WERI-Rb-1 (cell line): ENCODE measurements around the gene STAT5B.

Source experiments
- DNase-seq: peaks from one replicate; pipeline ENCODE4 v3.0.0-alpha.2; 2020
- H3K27ac ChIP-seq: fragments of 250-450 bp; sonication (Bioruptor Pico); 2 replicates; pipeline ENCODE4 v1.5.1; 2020; ENCODE audit warnings: mild to moderate bottlenecking, moderate library complexity
- H3K27me3 ChIP-seq: fragments of 250-450 bp; sonication (Bioruptor Pico); 2 replicates; pipeline ENCODE4 v1.5.1; 2021; ENCODE audit warnings: mild to moderate bottlenecking, low read depth, moderate library complexity; ENCODE audit not compliant: insufficient read depth, severe bottlenecking
- H3K36me3 ChIP-seq: fragments of 250-450 bp; sonication (Bioruptor Pico); 2 replicates; pipeline ENCODE4 v1.5.1; 2020; ENCODE audit warnings: mild to moderate bottlenecking, moderate library complexity
- H3K4me3 ChIP-seq: 2 replicates; pipeline ENCODE4 v1.5.1; 2011; ENCODE audit warnings: low read depth, mild to moderate bottlenecking, control low read depth, low read length
- H3K9me3 ChIP-seq: fragments of 250-450 bp; sonication (Bioruptor Pico); 2 replicates; pipeline ENCODE4 v1.5.1; 2021; ENCODE audit warnings: mild to moderate bottlenecking, moderate library complexity; ENCODE audit not compliant: severe bottlenecking
- CTCF ChIP-seq: IDR thresholded peaks from 2 replicates; pipeline ENCODE4 v1.5.1; 2011; ENCODE audit warnings: low read depth, mild to moderate bottlenecking, control low read depth, inconsistent platforms, low read length

Gene STAT5B

GRCh38 chr17:42180922-42181850 is 95.0 kb downstream of the STAT5B start, which contains the start of gene KCNH4:
Gene KCNH4, minus strand, starts transcription at chr17:42181142. Its CDS starts 197 bp downstream, at chr17:42180945.
- peak; percentile 95 for DNase-seq
- H3K9me3 ChIP-seq: no peaks in the 10 kb centered on the region
- peak within 1 kb of the TSS; percentile 69 for H3K4me3 ChIP-seq
- no peak within 1 kb of the TSS for H3K27ac ChIP-seq
- TF ChIP-seq CTCF: peak; percentile 85
- H3K27me3 ChIP-seq: no peaks in the 10 kb centered on the region
- no peaks in the 10 kb centered on the region for H3K36me3 ChIP-seq

GRCh38 chr17:42180411-42180921 is 95.7 kb downstream of the STAT5B start:
- no peaks in the 10 kb centered on the region for H3K9me3 ChIP-seq
- DNase-seq: no peak
- H3K4me3 ChIP-seq: peak overlapping the region; percentile 69
- H3K27me3 ChIP-seq: no peaks in the 10 kb centered on the region
- no peak for TF ChIP-seq CTCF
- H3K36me3 ChIP-seq: no peaks in the 10 kb centered on the region; the same call in 1 of the 2 replicates
- no peak overlapping the region for H3K27ac ChIP-seq

GRCh38 chr17:42179911-42180410 is 96.2 kb downstream of the STAT5B start:
- DNase-seq: no peak
- TF ChIP-seq CTCF: no peak
- no peaks in the 10 kb centered on the region for H3K9me3 ChIP-seq
- H3K27me3 ChIP-seq: no peaks in the 10 kb centered on the region
- no peaks in the 10 kb centered on the region; the same call in 1 of the 2 replicates for H3K36me3 ChIP-seq
- no peak overlapping the region for H3K4me3 ChIP-seq
- no peak overlapping the region for H3K27ac ChIP-seq

GRCh38 chr17:42179335-42179734 is 96.9 kb downstream of the STAT5B start:
- DNase-seq: no peak
- H3K4me3 ChIP-seq: no peak overlapping the region
- no peak overlapping the region for H3K27ac ChIP-seq
- H3K36me3 ChIP-seq: no peaks in the 10 kb centered on the region; the same call in 1 of the 2 replicates
- no peaks in the 10 kb centered on the region for H3K9me3 ChIP-seq
- no peaks in the 10 kb centered on the region for H3K27me3 ChIP-seq
- TF ChIP-seq CTCF: no peak

- TF ChIP-seq CTCF: no peak
- H3K4me3 ChIP-seq: no peak overlapping the region
- no peaks in the 10 kb centered on the region; the same call in 1 of the 2 replicates for H3K36me3 ChIP-seq
- H3K27ac ChIP-seq: no peak overlapping the region
- no peaks in the 10 kb centered on the region for H3K27me3 ChIP-seq
- H3K9me3 ChIP-seq: no peaks in the 10 kb centered on the region
- DNase-seq: no peak
Observed at GRCh38 chr17:42178817-42179216, 97.4 kb downstream of the STAT5B start.
